Measurements from ENCODE around the gene EXOC3L4.

The EXOC3L4 gene

DNA sequence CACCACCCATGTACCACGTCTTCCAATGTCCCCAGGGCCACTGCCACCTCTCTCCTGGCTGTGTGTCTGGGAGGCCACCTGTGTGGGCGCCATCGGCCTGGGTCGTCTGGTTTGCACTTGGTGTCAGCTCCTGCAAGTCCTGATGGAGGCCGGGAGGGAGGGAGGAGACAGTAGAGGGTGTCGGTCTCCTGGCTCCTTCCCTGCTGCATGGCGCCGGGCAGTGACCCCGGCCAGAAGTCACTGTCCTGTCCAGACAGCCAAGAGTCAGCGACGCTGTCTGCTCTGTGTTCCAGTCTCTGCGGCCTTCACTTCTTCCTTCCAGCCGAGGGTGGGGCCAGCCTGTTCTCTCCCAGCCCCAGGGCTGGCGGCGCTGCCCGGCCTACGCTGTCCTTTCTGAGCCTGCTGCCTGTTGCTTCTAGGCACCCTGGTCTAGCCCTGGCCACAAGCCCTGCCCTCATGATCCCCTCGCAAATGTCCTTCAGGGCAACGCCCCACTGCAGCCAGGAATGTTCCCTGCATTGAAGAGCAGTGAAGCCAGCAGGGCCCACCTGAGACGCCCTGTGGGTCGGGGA lies 23.5 kb upstream of the EXOC3L4 start:
- no peak for DNase-seq

DNA sequence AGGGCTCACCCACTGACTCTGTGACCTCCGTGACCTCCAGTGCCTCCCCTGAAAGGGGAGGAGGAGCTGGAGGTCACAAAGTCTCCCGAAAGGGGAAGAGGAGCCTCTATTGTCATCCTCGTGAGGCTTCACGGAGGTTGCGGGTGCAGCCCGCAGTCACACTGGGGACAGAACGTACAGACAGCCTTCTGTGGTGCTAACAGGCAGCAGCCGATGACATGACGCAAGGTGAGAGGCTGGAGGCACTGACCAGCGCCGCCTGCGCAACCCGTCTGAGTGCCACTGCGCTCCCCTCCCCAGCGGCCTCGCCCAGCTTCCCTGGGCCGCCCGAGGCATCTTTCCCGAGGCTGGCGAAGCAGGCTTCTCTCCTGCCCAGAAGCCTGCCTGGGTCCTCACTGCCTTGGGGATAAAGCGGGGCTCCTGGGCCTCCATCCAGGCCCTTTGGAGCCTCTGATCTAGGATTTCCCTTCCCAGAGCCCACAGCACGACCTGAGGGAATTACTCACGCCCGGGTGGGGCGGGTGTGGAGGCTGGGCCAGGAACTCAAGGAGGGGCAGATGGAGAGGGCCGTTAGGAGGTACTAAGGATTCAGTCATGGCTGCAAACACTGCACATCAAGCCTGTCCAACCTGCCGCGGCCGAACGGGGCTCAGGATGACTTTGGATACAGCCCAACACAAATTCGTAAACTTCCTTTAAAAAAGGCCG lies 22.8 kb upstream of the EXOC3L4 start:
- DNase-seq: no peak

GRCh38 chr14:103072595-103073366 lies 21.7 kb upstream of the EXOC3L4 start:
- no peak for DNase-seq

DNA sequence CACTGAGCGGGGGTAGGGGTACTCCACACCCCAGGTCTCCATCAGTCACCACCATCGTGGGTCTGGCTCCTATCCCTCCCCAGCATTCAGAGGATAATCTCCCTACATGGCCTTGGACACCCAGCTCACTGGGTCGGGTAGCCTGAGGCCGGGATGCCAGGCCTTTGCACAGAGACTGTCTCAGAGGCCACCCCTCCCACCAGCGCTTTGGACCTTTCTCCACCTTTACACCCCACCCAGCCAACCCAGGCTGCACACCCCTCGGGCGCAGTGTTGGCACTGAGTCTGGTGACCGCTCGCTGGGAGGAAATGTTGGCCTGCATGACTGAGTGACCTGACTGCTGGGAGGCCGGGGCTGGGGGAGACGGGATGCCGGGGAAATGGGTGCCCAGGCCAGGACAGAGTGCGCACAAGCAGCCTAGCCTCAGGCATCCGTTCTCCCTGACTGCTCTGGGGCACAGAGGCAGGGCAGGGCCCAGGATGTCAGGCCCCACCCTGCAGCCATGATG lies 21.1 kb upstream of the EXOC3L4 start:
- no peak for DNase-seq

GRCh38 chr14:103073876-103074728 lies 20.4 kb upstream of the EXOC3L4 start:
- no peak for DNase-seq

- DNase-seq: peak in 1 of 51 donors; percentile 9
Observed at GRCh38 chr14:103074729-103075367, 19.7 kb upstream of the EXOC3L4 start.

- DNase-seq: peak in 41 of 51 donors; percentile 8 to 79 (median 44)
Observed at GRCh38 chr14:103078420-103078749, 16.1 kb upstream of the EXOC3L4 start.

DNA sequence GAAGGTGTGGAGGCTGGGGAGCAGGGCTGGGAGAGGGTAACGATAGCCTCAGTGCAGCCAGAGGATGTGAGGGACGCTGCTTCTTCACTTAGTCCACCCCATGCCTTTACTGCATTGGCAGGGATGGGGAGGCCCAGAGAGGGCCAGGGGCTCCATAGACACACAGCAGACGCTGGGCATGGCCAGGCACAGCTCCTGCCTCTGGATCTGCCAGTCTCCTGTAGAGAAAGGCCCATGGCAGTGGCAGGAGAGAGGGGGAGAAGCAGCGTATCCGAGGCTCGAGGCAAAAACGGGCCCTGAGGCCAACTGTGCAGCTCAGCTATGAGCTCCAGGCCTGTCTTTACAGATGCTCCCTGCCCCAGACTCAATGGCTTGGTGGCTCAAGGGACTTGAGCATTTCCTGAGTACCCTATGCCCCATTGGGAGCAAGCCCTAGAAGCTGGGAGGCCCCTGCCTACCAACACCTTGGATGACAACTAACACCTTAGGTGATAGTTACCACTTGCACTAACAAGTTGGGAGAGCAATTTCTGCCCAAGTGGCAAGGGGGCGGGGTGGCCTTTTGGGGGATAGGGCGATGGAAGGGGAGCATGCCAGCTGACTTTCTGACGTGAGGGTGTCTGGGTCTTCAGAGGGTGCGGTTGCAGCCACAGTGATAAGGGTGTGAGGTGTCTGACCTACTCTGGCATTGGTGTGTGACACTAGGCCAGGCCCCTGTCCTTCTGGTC lies 15.5 kb upstream of the EXOC3L4 start:
- DNase-seq: no peak

GRCh38 chr14:103081951-103082350 lies 12.6 kb upstream of the EXOC3L4 start:
- DNase-seq: no peak

GRCh38 chr14:103084021-103084919 lies 10.3 kb upstream of the EXOC3L4 start, which contains the start of gene LBHD2:
LBHD2 (plus strand) TSS chr14:103084210; CDS start chr14:103086013, 1,803 bp downstream.
- no peak for DNase-seq

DNA sequence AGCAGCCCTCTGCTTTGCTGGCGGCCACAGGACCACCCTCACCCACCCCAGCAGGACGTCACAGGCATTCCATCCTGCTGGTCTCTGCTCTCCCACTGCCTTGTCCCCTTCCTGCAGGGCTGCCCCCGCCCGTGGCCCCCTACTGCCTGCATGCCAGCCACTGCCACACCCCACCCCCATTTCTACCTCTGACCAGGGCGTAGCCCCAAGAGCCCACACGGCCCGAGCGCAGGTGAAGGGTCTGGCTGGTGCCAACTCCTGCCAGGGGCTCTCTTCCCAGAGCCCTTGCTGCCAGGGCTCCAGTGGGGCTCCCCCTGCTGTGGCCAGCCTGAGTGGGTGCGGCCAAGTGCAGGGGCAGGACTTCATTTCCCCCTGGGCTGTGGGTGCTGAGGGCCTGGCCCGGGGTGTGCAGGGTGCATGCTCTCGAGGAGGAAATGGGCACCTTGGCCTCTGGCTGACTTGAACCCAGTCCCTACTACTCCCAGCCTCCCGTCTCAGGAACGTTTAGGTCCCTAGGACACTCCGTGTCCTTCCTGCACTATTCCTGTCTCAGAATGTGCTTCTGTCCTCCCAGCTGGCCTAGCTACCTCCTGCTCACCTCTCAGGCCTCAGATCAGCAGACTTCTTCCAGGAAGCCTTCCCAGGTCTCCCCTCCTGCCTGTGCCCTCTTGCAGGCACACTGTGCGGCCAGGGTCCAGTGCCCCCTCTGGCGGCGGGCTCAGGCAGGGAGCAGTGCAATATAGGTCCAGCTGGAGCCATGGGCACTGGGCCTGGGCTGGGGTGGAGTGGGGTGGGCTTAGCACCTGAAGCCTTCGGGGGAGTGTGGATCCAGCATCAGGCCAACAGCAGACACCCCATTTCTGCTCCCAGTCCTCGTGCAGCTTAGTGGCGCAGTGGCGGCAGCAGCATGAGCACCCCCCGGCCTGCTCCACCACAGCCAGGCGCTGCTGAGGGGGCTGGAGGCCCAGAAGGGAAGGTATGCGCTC lies 9.1 kb upstream of the EXOC3L4 start:
- DNase-seq: no peak

DNA sequence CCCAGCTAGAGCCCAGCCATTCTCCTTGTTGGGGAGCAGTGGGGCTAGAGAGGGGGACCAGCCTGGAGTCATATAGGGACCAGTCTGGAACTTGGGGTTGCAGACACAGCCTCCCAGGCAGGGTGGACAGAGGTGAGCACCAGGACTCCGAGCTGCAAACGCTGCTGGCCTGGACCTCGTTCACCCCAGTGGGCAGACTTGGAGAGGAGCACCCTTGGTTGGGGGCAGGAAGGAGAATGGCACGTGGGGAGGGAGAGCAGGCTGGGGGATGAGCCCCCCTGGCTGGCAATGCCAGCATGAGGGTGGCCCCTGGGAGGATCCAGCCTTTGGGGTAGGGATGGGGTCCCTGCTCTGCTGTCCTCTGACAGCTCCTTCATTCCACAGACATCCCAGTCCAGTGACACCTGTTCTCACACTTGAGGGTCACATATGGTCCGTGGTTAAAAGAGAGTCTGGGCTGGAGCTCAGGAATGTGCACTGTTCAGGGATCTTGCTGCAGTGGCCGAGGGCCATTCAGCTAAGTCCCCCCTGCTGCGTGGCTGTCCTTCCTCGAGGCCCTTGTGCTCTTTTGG lies 7.7 kb upstream of the EXOC3L4 start:
- no peak for DNase-seq

DNA sequence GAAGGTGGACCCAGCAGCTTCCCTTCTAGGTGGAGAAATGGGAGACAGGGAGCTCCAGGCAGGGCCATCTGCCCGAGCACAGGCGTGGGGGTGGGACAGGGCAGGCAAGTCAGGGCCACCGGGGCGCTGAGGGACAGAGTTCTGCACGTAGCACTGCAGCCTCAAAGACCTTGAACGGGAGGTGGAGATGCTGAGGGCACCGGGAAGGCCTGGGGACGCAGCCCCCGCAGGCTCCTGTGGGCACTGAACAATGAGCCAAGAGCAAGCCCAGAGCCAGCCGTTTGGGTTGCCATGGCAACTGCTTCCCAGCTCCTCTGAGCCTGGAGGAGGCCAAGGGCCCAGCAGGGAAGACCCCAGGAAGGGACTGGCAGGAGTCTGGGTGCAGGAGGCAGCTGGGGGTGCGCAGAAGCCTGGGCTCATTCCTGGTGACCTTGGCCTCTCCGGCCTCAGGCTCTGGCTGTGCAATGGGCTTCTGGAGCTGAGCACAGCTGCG lies 7.1 kb upstream of the EXOC3L4 start:
- DNase-seq: peak in 3 of 51 donors; percentile 7 to 23 (median 12)

DNA sequence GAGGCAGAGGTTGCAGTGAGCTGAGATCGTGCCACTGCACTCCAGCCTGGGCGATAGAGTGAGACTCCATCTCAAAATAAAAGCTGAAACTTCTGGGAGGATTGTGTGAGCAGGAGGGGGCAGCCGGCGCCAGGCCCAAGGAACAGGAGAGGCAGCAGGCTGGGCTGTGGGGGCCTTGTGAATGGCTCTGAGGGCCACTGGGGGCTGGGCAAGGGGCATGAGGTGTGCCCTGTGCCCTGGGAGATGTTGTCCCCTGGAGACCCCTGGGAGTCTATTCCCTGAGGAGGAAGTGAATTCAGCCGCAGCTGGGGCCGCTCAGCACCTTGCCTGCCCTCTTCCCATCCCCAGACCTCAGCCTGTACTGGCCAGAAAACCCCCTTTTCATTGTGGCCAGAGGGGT lies 5.6 kb upstream of the EXOC3L4 start:
- no peak for DNase-seq

- DNase-seq: no peak
Observed at GRCh38 chr14:103089386-103090335, 4.9 kb upstream of the EXOC3L4 start.

GRCh38 chr14:103090481-103091020 lies 4.0 kb upstream of the EXOC3L4 start:
- no peak for DNase-seq
